HL-60 (cell line): ENCODE data around the gene SULT2A1.

Source experiments
- DNase-seq, 2 experiments: peaks; one replicate each; pipeline ENCODE4 v3.0.0-alpha.2; 2010 to 2020; ENCODE audit warnings: low read depth in 1 of 2, low spot score in 1 of 2
- H3K27ac ChIP-seq: fragments of 250-450 bp; sonication (Bioruptor Pico); replicated peaks from 2 replicates; pipeline ENCODE4 v1.5.1; 2020; ENCODE audit warnings: mild to moderate bottlenecking, moderate library complexity
- H3K27me3 ChIP-seq: fragments of 250-450 bp; sonication (Bioruptor Pico); 2 replicates; pipeline ENCODE4 v1.5.1; 2021; ENCODE audit warnings: mild to moderate bottlenecking, moderate library complexity; ENCODE audit not compliant: insufficient read depth, poor library complexity, severe bottlenecking
- H3K4me3 ChIP-seq: replicated peaks from 2 replicates; pipeline ENCODE4 v1.5.1; 2011; ENCODE audit warnings: mild to moderate bottlenecking, control low read depth, low read length; ENCODE audit not compliant: insufficient read depth
- GABPA ChIP-seq: IDR thresholded peaks from 2 replicates; pipeline ENCODE4 v1.6.1; 2012; ENCODE audit warnings: low read depth
- POLR2AphosphoS5 ChIP-seq: IDR thresholded peaks from 2 replicates; pipeline ENCODE4 v1.6.1; 2012; ENCODE audit warnings: low read depth
- SPI1 ChIP-seq: IDR thresholded peaks from 2 replicates; pipeline ENCODE4 v1.6.1; 2012; ENCODE audit warnings: low read depth, mild to moderate bottlenecking, borderline replicate concordance
- TF ChIP-seq, protein P1 (sequence below): IDR thresholded peaks from 2 replicates; pipeline ENCODE4 v1.6.1; 2012; ENCODE audit warnings: low read depth; ENCODE audit not compliant: insufficient replicate concordance
- TF ChIP-seq, protein P2 (sequence below): IDR thresholded peaks from one replicate; pipeline ENCODE4 v1.5.1; 2011; ENCODE audit warnings: low read length, control low read depth, inconsistent platforms; ENCODE audit not compliant: insufficient read depth

Gene SULT2A1

DNA sequence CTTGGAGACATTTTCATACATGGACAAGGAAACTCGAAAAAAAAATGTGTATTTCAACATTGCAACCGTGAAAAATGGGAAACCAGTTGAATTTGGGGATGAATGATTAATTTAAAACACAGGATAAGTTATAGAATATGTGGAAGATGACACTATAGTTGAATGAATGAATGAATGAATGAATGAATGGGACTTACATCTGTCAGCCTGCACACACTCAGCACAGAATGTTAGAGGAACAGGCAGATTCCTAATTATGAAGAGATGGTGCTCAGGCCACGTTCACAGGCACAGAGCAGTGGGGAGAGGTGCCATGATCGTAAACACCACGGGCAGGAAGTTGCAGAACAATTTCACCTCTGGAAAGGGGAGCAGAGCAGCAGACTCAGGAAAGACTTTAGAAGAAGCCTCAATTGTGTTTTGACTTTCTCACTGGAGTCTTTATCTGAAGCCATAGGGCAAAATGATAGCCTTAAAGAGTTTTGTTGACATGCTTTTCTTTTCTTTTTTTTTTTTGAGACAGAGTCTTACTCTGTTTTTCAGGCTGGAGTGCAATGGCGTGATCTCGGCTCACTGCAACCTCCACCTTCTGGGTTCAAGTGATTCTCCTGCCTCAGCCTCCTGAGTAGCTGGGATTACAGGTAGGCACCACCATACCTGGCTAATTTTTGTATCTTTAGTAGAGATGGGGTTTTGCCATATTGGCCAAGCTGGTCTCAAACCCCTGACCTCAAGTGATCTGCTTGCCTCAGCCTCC lies 4.9 kb upstream of the SULT2A1 start:
- Histone ChIP-seq H3K27me3 (no peaks in the 10 kb centered on the region), H3K4me3 (no peak overlapping the region), H3K27ac (no peak overlapping the region)
- DNase-seq: no peak
- TF ChIP-seq POLR2AphosphoS5: no peak
- TF ChIP-seq, protein P1, sequence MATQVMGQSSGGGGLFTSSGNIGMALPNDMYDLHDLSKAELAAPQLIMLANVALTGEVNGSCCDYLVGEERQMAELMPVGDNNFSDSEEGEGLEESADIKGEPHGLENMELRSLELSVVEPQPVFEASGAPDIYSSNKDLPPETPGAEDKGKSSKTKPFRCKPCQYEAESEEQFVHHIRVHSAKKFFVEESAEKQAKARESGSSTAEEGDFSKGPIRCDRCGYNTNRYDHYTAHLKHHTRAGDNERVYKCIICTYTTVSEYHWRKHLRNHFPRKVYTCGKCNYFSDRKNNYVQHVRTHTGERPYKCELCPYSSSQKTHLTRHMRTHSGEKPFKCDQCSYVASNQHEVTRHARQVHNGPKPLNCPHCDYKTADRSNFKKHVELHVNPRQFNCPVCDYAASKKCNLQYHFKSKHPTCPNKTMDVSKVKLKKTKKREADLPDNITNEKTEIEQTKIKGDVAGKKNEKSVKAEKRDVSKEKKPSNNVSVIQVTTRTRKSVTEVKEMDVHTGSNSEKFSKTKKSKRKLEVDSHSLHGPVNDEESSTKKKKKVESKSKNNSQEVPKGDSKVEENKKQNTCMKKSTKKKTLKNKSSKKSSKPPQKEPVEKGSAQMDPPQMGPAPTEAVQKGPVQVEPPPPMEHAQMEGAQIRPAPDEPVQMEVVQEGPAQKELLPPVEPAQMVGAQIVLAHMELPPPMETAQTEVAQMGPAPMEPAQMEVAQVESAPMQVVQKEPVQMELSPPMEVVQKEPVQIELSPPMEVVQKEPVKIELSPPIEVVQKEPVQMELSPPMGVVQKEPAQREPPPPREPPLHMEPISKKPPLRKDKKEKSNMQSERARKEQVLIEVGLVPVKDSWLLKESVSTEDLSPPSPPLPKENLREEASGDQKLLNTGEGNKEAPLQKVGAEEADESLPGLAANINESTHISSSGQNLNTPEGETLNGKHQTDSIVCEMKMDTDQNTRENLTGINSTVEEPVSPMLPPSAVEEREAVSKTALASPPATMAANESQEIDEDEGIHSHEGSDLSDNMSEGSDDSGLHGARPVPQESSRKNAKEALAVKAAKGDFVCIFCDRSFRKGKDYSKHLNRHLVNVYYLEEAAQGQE: no peak
- TF ChIP-seq GABPA: no peak
- no peak for TF ChIP-seq SPI1
- TF ChIP-seq, protein P2, sequence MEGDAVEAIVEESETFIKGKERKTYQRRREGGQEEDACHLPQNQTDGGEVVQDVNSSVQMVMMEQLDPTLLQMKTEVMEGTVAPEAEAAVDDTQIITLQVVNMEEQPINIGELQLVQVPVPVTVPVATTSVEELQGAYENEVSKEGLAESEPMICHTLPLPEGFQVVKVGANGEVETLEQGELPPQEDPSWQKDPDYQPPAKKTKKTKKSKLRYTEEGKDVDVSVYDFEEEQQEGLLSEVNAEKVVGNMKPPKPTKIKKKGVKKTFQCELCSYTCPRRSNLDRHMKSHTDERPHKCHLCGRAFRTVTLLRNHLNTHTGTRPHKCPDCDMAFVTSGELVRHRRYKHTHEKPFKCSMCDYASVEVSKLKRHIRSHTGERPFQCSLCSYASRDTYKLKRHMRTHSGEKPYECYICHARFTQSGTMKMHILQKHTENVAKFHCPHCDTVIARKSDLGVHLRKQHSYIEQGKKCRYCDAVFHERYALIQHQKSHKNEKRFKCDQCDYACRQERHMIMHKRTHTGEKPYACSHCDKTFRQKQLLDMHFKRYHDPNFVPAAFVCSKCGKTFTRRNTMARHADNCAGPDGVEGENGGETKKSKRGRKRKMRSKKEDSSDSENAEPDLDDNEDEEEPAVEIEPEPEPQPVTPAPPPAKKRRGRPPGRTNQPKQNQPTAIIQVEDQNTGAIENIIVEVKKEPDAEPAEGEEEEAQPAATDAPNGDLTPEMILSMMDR: no peak

DNA sequence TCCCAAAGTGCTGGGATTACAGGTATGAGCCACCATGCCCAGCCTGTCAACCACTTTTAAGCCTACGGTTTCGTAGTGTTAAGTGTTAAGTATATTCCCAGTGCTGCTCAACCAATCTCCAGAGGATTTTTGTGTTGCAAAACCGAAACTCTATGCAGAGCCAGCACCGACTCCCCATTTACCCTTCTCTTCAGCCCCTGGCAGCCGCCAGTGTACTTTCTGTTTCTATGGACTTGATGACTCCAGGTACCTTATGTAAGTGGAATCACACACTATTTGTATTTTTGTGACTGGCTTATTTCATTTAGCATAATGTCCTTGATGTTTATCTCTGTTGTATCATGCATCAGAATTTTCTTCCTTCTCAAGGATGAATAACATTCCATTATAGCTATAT lies 1.1 kb downstream of the SULT2A1 start:
- H3K27ac ChIP-seq: no peak overlapping the region
- TF ChIP-seq POLR2AphosphoS5: no peak
- TF ChIP-seq, protein P2: no peak
- no peak for TF ChIP-seq GABPA
- no peak for TF ChIP-seq SPI1
- TF ChIP-seq, protein P1: no peak
- DNase-seq: no peak
- H3K27me3 ChIP-seq: no peaks in the 10 kb centered on the region
- H3K4me3 ChIP-seq: no peak overlapping the region

DNA sequence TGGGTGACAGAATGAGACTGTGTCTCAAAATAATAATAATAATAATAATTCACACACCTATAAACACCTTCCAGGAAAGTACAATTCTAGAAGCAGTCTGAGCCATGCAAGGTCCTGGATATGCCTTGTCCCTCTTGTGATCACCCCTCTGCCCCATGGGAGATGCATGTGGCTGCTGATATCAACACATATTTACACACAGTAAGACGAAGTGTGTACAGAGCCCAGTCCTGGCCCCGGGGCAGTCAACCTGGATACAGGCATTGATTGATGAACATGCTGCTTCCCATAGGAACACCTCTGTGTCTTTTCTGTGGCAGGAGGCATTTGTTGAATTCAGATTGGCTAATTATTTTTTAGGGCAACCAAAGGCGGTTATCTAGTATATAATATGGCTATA lies 3.2 kb downstream of the SULT2A1 start:
- Histone ChIP-seq H3K4me3 (no peak overlapping the region), H3K27ac (no peak overlapping the region), H3K27me3 (no peaks in the 10 kb centered on the region)
- TF ChIP-seq POLR2AphosphoS5 (no peak), GABPA (no peak), SPI1 (no peak)
- TF ChIP-seq, protein P2: no peak
- TF ChIP-seq, protein P1: no peak
- no peak for DNase-seq
